Measurements from ENCODE around the gene CRTC3.

The CRTC3 gene

DNA sequence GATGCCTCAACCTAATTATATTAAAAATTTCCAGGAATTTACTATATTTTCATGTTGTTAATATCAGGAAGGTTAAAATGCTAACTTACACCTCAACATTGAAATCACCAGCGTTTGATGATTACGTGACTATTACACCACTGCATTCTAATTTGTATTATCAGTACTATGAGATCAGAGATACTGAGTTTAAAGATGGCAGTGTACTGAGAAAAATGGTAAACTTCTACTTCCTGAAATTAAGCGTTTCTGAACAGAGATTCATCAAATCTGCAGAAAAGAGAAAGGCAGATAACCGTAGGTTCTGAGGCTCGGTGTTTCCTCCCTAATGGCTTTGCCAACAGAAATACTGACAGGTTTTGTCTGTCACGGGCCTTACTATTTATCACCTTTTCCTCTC is 69.9 kb downstream of the CRTC3 start:
- H3K4me2 ChIP-seq: peak overlapping the region; percentile 21 to 95 (median 88); a peak in 19 of 22 replicates
- H3K4me1 ChIP-seq: peaks cover 51 to 65% (median 57%) of the 10 kb centered on the region in 10 experiments
- H3K9ac ChIP-seq: no peak overlapping the region; a peak in 1 of 22 replicates
- no peak for TF ChIP-seq Cebpa-rat (IDR thresholded peaks at IDR 0.05)
- H3K36me3 ChIP-seq: peaks cover 15 to 43% (median 32%) of the 10 kb centered on the region in 11 experiments; a peak in 21 of 22 replicates
- peaks cover 0 to 9% (median 0%) of the 10 kb centered on the region in 11 experiments; a peak in 4 of 22 replicates for H4K20me1 ChIP-seq
- no peaks in the 10 kb centered on the region for H3K9me3 ChIP-seq (replicated peaks in 1 of 11)
- no peaks in the 10 kb centered on the region for H3K27me3 ChIP-seq
- no peak overlapping the region for H3K4me3 ChIP-seq
- H3K27ac ChIP-seq: peak overlapping the region in 3 of 11 experiments; percentile 83 to 89 (median 86); a peak in 2 of 22 replicates

DNA sequence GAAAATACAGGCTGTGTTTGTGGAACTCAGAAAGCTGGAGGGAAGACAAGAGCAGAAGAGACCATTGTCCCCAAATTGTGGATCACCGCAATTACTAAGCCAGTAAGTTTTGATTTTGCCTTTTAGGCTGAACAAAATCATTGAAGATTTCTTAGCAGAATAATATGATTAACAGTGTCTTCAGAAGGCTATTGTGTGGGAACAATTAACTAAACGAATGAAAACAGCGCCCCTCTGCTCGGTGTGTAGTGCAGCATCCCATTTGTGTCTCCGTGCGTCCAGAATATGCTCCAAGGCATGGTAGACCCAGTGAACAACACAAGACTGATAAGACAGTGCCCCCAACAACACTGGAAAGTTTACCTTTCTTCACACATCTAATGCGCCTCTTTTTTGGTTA is 71.2 kb downstream of the CRTC3 start:
- H3K36me3 ChIP-seq: peaks cover 20 to 56% (median 41%) of the 10 kb centered on the region in 11 experiments; a peak in 21 of 22 replicates
- peaks cover 40 to 52% (median 45%) of the 10 kb centered on the region in 10 experiments for H3K4me1 ChIP-seq
- no peak overlapping the region for H3K4me2 ChIP-seq
- no peak for TF ChIP-seq Cebpa-rat (IDR thresholded peaks at IDR 0.05)
- no peaks in the 10 kb centered on the region for H3K27me3 ChIP-seq
- peaks cover 0 to under 1% (median 0%) of the 10 kb centered on the region in 11 experiments; a peak in 3 of 22 replicates for H4K20me1 ChIP-seq
- no peak overlapping the region for H3K9ac ChIP-seq
- no peak overlapping the region for H3K27ac ChIP-seq
- H3K9me3 ChIP-seq (replicated peaks in 1 of 11): no peaks in the 10 kb centered on the region
- H3K4me3 ChIP-seq: no peak overlapping the region

DNA sequence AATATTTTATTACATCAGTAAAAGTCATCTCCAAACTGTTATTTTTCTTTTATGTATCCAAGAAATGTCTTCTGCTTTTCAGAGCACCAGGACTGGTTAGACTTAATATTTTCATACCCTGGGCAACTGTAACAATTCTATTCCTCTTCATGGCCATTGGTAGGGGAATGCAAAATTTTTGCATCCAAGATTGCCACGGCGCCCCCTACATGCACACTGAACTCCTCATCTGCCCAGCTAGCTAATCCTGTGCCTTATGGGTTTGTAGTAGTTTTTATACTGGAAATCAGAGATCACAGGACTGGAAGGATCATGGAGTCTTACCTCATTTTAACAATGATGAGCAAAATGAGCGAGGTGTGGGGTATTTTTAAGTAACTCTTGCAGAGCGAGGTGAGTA is 74.2 kb downstream of the CRTC3 start:
- Histone ChIP-seq H3K9ac (no peak overlapping the region), H3K9me3 (replicated peaks in 1 of 11) (no peaks in the 10 kb centered on the region), H3K36me3 (peaks cover 24 to 85% (median 60%) of the 10 kb centered on the region in 11 experiments; a peak in 21 of 22 replicates), H3K27me3 (no peaks in the 10 kb centered on the region), H4K20me1 (no peaks in the 10 kb centered on the region; a peak in 2 of 22 replicates), H3K4me1 (peaks cover 15 to 30% (median 24%) of the 10 kb centered on the region in 10 experiments), H3K27ac (no peak overlapping the region), H3K4me3 (no peak overlapping the region), H3K4me2 (no peak overlapping the region)
- no peak for TF ChIP-seq Cebpa-rat (IDR thresholded peaks at IDR 0.05)

DNA sequence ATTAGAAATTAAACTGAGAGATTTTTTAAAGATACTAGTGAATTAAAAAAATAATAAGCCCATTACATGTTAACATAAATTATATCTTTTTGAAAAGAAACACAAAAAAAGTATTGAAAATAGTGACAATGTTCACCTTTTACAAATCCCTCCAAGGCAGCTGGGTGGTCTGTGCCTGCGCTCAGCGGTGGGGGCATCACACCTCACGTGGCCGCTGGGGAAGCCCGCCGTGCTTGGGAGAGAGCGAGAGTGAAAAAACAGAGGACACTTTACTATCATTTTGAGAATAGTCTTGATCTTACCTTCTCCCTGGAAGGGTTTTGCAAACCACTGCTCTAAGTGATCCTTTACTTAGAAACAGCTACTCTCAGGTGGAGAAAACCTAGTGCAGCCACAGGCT is 76.9 kb downstream of the CRTC3 start:
- Histone ChIP-seq H3K36me3 (peaks cover 33 to 96% (median 68%) of the 10 kb centered on the region in 11 experiments; a peak in 21 of 22 replicates), H4K20me1 (peaks cover 0 to 6% (median 0%) of the 10 kb centered on the region in 11 experiments; a peak in 3 of 22 replicates), H3K4me1 (peaks cover 0 to 21% (median 19%) of the 10 kb centered on the region in 10 experiments; a peak in 13 of 20 replicates), H3K27me3 (no peaks in the 10 kb centered on the region), H3K27ac (no peak overlapping the region), H3K9me3 (replicated peaks in 1 of 11) (no peaks in the 10 kb centered on the region), H3K4me3 (no peak overlapping the region), H3K9ac (no peak overlapping the region), H3K4me2 (0 out of 22 replicates have a peak overlapping the region, but pooled peaks of 1 of the 11 experiments have one; percentile 20)
- no peak for TF ChIP-seq Cebpa-rat (IDR thresholded peaks at IDR 0.05)

DNA sequence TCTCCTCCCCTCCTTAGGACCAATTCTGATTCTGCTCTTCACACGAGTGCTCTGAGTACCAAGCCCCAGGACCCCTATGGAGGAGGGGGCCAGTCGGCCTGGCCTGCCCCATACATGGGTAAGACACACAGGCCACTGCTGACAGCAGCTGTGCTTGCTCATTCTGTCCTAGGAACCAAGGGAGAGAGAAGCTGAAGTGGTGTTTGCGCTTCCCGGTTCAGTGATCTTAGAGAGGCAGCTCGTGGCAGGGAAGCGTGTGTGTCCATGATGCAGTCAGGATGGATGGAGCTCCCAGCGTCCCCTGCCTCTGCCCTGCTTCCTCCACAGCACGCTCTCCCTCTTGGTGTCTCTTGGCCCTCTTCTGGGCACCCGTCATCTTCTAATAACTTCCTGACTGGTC is 77.6 kb downstream of the CRTC3 start:
- H3K4me1 ChIP-seq: peaks cover 0 to 21% (median 19%) of the 10 kb centered on the region in 10 experiments; a peak in 13 of 20 replicates
- no peak overlapping the region for H3K9ac ChIP-seq
- peak overlapping the region in 4 of 11 experiments; percentile 16 to 31 (median 18); a peak in 3 of 22 replicates for H3K4me2 ChIP-seq
- H3K9me3 ChIP-seq (replicated peaks in 1 of 11): no peaks in the 10 kb centered on the region
- H4K20me1 ChIP-seq: peaks cover 0 to 6% (median 0%) of the 10 kb centered on the region in 11 experiments; a peak in 3 of 22 replicates
- H3K36me3 ChIP-seq: peaks cover 36 to 94% (median 64%) of the 10 kb centered on the region in 11 experiments; a peak in 21 of 22 replicates
- no peak overlapping the region for H3K4me3 ChIP-seq
- H3K27me3 ChIP-seq: no peaks in the 10 kb centered on the region
- TF ChIP-seq Cebpa-rat (IDR thresholded peaks at IDR 0.05): no peak
- H3K27ac ChIP-seq: 0 out of 22 replicates have a peak overlapping the region, but pooled peaks of 2 of the 11 experiments have one; percentile 17 to 21

DNA sequence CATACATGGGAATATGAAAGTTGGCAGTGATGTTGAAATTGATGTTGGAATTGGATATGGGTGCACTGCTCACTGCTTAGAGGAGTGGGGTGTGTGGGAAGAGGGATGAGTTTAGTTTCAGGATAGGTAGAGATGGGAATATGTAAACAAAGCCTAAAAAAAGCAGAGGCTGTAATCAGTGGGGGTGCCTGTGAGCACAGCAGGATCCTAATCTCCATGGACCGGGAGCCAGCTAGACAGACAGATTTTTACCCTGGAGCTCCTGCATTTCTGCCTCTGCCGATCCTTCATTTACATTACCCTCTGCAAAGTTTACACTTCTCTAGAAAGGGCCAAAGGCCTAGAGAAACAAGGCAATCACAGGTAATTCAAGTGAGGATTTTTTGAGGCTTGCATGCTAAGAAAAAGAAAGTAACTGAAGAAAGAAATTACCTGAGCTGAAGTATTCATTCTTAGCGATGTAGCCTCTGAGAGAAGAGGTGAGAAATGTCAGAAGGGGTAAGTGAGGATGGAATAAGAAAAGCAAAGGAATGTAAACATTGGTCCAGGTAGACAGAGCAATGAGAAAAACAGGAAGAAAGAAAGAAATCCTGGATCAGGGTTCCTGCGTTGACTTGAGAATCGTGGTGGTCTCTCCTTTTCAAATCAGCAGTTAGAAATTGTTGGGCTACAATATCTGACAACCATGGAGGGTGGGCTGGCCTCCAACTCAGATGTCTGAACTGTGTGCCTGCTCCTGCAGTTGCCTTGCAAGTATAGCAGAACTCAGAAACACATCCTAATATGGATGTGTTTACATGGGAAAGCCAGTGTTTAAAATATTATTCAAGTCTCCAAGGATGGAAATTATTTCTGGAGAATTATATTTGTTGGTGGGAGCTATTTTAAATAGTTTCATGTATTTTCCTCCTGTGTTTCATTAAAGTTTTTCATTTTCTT is 79.8 kb downstream of the CRTC3 start:
- no peak overlapping the region for H3K4me2 ChIP-seq
- peaks cover 0 to 21% (median 19%) of the 10 kb centered on the region in 10 experiments; a peak in 13 of 20 replicates for H3K4me1 ChIP-seq
- TF ChIP-seq Cebpa-rat (IDR thresholded peaks at IDR 0.05): no peak
- no peak overlapping the region for H3K9ac ChIP-seq
- no peaks in the 10 kb centered on the region for H3K27me3 ChIP-seq
- H3K36me3 ChIP-seq: peaks cover 34 to 98% (median 70%) of the 10 kb centered on the region in 11 experiments
- no peaks in the 10 kb centered on the region for H3K9me3 ChIP-seq (replicated peaks in 1 of 11)
- H4K20me1 ChIP-seq: peaks cover 0 to 6% (median 0%) of the 10 kb centered on the region in 11 experiments; a peak in 3 of 22 replicates
- H3K27ac ChIP-seq: no peak overlapping the region
- H3K4me3 ChIP-seq: no peak overlapping the region

DNA sequence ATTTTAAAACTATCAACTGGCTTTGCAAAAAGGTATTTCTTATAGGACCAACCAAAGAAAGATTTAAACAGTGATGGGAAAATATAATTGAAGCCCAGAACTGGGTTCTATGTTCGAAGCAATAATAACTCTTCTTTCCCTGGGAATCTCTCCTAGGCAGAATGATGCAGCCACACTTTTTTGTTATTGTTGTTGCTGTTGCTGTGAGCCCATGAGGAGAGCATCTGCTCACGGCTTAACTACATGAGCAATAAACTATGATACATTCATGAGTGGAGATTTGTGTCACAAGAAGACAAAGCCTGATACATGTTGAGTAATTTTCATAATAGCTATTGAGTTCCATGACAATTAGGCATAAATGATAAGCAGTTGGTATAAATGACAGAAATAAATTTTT is 80.5 kb downstream of the CRTC3 start:
- H3K4me3 ChIP-seq: no peak overlapping the region
- no peaks in the 10 kb centered on the region for H3K9me3 ChIP-seq (replicated peaks in 1 of 11)
- H3K27me3 ChIP-seq: no peaks in the 10 kb centered on the region
- no peak overlapping the region for H3K4me2 ChIP-seq
- H3K36me3 ChIP-seq: peaks cover 36 to 98% (median 70%) of the 10 kb centered on the region in 11 experiments
- peaks cover 0 to 21% (median 19%) of the 10 kb centered on the region in 10 experiments; a peak in 13 of 20 replicates for H3K4me1 ChIP-seq
- H3K9ac ChIP-seq: no peak overlapping the region
- TF ChIP-seq Cebpa-rat (IDR thresholded peaks at IDR 0.05): no peak
- H4K20me1 ChIP-seq: peaks cover 0 to 6% (median 0%) of the 10 kb centered on the region in 11 experiments; a peak in 3 of 22 replicates
- no peak overlapping the region for H3K27ac ChIP-seq

DNA sequence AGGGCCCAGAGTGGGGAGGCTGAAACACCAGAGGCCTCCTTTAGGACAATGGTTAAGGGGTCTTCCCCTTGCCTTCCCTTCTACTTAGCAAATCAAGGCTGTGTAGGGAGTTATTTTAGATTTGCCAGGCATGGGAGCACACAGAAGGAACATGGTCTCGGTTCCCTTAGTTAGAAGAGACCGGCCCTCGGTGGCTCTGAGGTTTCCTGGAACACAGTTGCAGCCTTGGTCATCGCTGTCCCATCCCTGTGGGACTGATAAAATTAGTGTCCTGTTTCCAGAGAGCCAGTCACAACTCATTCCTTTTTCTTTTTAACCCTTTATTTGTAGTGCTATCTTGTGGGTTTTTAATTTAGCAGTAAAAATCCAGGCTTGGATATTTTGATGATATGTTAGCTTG is 81.4 kb downstream of the CRTC3 start:
- H3K4me2 ChIP-seq: peak overlapping the region in 8 of 11 experiments; percentile 10 to 66 (median 36); a peak in 13 of 22 replicates
- H4K20me1 ChIP-seq: peaks cover 0 to 6% (median 0%) of the 10 kb centered on the region in 11 experiments; a peak in 3 of 22 replicates
- H3K4me3 ChIP-seq: no peak overlapping the region
- peaks cover 0 to 21% (median 19%) of the 10 kb centered on the region in 10 experiments; a peak in 13 of 20 replicates for H3K4me1 ChIP-seq
- no peak for TF ChIP-seq Cebpa-rat (IDR thresholded peaks at IDR 0.05)
- H3K27me3 ChIP-seq: no peaks in the 10 kb centered on the region
- no peak overlapping the region for H3K9ac ChIP-seq
- H3K9me3 ChIP-seq (replicated peaks in 1 of 11): no peaks in the 10 kb centered on the region
- no peak overlapping the region for H3K27ac ChIP-seq
- peaks cover 45 to 98% (median 76%) of the 10 kb centered on the region in 11 experiments for H3K36me3 ChIP-seq

DNA sequence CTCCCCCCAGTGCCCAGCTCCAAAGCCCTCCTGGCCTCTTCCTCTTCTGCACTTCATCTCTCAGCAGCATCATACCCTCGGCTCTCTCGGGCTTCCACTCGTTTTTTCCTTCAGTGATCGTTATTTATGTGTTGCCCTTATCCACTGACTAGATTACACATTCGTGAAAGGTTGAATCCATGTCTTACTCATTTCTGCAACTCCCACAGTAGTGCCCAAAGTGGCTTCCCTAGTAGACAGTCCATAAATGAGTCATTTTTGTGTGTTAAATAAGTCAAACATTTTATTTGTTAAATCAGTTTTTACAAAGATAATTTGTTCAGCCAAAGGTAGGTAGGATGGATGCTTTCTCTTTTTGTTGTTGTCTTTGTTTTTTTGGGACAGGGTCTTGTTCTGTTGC is 87.4 kb downstream of the CRTC3 start:
- Histone ChIP-seq H3K9ac (no peak overlapping the region), H3K4me1 (peaks cover 11 to 21% (median 15%) of the 10 kb centered on the region in 10 experiments), H4K20me1 (no peaks in the 10 kb centered on the region), H3K27ac (no peak overlapping the region), H3K9me3 (replicated peaks in 1 of 11) (no peaks in the 10 kb centered on the region), H3K27me3 (no peaks in the 10 kb centered on the region), H3K4me3 (no peak overlapping the region), H3K4me2 (no peak overlapping the region), H3K36me3 (peaks cover 61 to 95% (median 86%) of the 10 kb centered on the region in 11 experiments)
- no peak for TF ChIP-seq Cebpa-rat (IDR thresholded peaks at IDR 0.05)

All from BLaER1 treated with 17β-estradiol and CSF1 and Interleukin-3, amounts not matched to agents 10 nM and 100 nM (cell line).